ENCODE measurements around the gene ZBTB6. TPM values are rescaled to one million over a fixed set of nuclear protein-coding genes. Genes with fewer than 3 reads are reported as not detected.

The ZBTB6 gene
- total RNA-seq, 4 donors from 2014 or later = 6.5 to 12.9 (median 9.5) TPM

GRCh38 chr9:122950263-122950662 is 37.1 kb upstream of the ZBTB6 start:
- H3K4me1 ChIP-seq = peaks cover 28 to 95% (median 87%) of the 10 kb centered on the region in 4 donors
- WGBS = 85% methylated on average over 3 of the region's 3 CpGs
- intact Hi-C loops (cut with DNase I) = no loop called here

GRCh38 chr9:122949696-122950095 is 36.6 kb upstream of the ZBTB6 start:
- no peaks in the 10 kb centered on the region for H3K27me3 ChIP-seq
- TF ChIP-seq POLR2AphosphoS5 (IDR thresholded peaks at IDR 0.05) (no peak), EP300 (IDR thresholded peaks at IDR 0.05) (no peak), CTCF (IDR thresholded peaks at IDR 0.05) (no peak), POLR2A (IDR thresholded peaks at IDR 0.05; ENCODE audit: low read depth) (no peak)
- intact Hi-C loops (cut with DNase I) = loop anchor here (5.0 kb wide), 1 partner anchor 33 kb away; no protein-coding TSS in a partner anchor
- no peak overlapping the region for H3K4me3 ChIP-seq
- no peak overlapping the region for H3K27ac ChIP-seq (replicated peaks in 1 of 4)
- DNase-seq (ENCODE audit: extremely low spot score) = no peak
- peaks cover 29 to 95% (median 86%) of the 10 kb centered on the region in 4 donors for H3K4me1 ChIP-seq
- H3K36me3 ChIP-seq = no peaks in the 10 kb centered on the region
- H3K9me3 ChIP-seq = no peaks in the 10 kb centered on the region
- WGBS = 91% methylated on average over 1 of the region's 1 CpG

More at GRCh38 chr9:122950263-122950662, 37.1 kb upstream of the ZBTB6 start:
- Histone ChIP-seq H3K9me3 (no peaks in the 10 kb centered on the region), H3K27ac (replicated peaks in 1 of 4) (no peak overlapping the region), H3K4me3 (no peak overlapping the region), H3K27me3 (no peaks in the 10 kb centered on the region), H3K36me3 (no peaks in the 10 kb centered on the region)
- TF ChIP-seq POLR2A (IDR thresholded peaks at IDR 0.05; ENCODE audit: low read depth) (no peak), POLR2AphosphoS5 (IDR thresholded peaks at IDR 0.05) (no peak), CTCF (IDR thresholded peaks at IDR 0.05) (no peak), EP300 (IDR thresholded peaks at IDR 0.05) (no peak)
- DNase-seq (ENCODE audit: extremely low spot score) = no peak

GRCh38 chr9:122948313-122948712 is 35.2 kb upstream of the ZBTB6 start:
- peaks cover 23 to 94% (median 86%) of the 10 kb centered on the region in 4 donors for H3K4me1 ChIP-seq
- H3K27me3 ChIP-seq = no peaks in the 10 kb centered on the region
- no peak for TF ChIP-seq EP300 (IDR thresholded peaks at IDR 0.05)
- H3K4me3 ChIP-seq = no peak overlapping the region
- peaks cover 0 to 3% (median 0%) of the 10 kb centered on the region in 4 donors for H3K36me3 ChIP-seq
- intact Hi-C loops (cut with DNase I) = loop anchor here (5.0 kb wide), 1 partner anchor 34 kb away; no protein-coding TSS in a partner anchor
- H3K27ac ChIP-seq (replicated peaks in 1 of 4) = peak overlapping the region; percentile 34 to 98 (median 54)
- no peaks in the 10 kb centered on the region for H3K9me3 ChIP-seq
- 82% methylated on average over 3 of the region's 3 CpGs for WGBS
- DNase-seq (ENCODE audit: extremely low spot score) = no peak

GRCh38 chr9:122946461-122947005 is 33.4 kb upstream of the ZBTB6 start:
- 38% methylated on average over 1 of the region's 1 CpG for WGBS
- no peak for DNase-seq (ENCODE audit: extremely low spot score)
- Histone ChIP-seq H3K27ac (replicated peaks in 1 of 4) (peak overlapping the region in 3 of 4 donors; percentile 71 to 98 (median 95)), H3K27me3 (no peaks in the 10 kb centered on the region), H3K4me1 (peaks cover 29 to 94% (median 88%) of the 10 kb centered on the region in 4 donors), H3K9me3 (no peaks in the 10 kb centered on the region), H3K36me3 (peaks cover 0 to 3% (median 0%) of the 10 kb centered on the region in 4 donors), H3K4me3 (no peak overlapping the region)
- TF ChIP-seq POLR2A (IDR thresholded peaks at IDR 0.05; ENCODE audit: low read depth) = no peak
- TF ChIP-seq EP300 (IDR thresholded peaks at IDR 0.05) = no peak
- no peak for TF ChIP-seq CTCF (IDR thresholded peaks at IDR 0.05)
- TF ChIP-seq POLR2AphosphoS5 (IDR thresholded peaks at IDR 0.05) = no peak
- intact Hi-C loops (cut with DNase I) = loop anchor here (5.0 kb wide), 1 partner anchor 36 kb away; no protein-coding TSS in a partner anchor

- no peaks in the 10 kb centered on the region for H3K9me3 ChIP-seq
- TF ChIP-seq CTCF (IDR thresholded peaks at IDR 0.05) (no peak), EP300 (IDR thresholded peaks at IDR 0.05) (no peak), POLR2A (IDR thresholded peaks at IDR 0.05; ENCODE audit: low read depth) (no peak), POLR2AphosphoS5 (IDR thresholded peaks at IDR 0.05) (no peak)
- DNase-seq (ENCODE audit: extremely low spot score) = no peak
- intact Hi-C loops (cut with DNase I) = loop anchor here (5.0 kb wide), 1 partner anchor 37 kb away; no protein-coding TSS in a partner anchor
- H3K4me1 ChIP-seq = peaks cover 30 to 88% (median 80%) of the 10 kb centered on the region in 4 donors
- peak overlapping the region; percentile 71 to 98 (median 95) for H3K27ac ChIP-seq (replicated peaks in 1 of 4)
- H3K36me3 ChIP-seq = peaks cover 0 to 3% (median 0%) of the 10 kb centered on the region in 4 donors
- WGBS = 39% methylated on average over 4 of the region's 4 CpGs
- H3K27me3 ChIP-seq = no peaks in the 10 kb centered on the region
- H3K4me3 ChIP-seq = no peak overlapping the region
Observed at GRCh38 chr9:122944960-122945888, 32.1 kb upstream of the ZBTB6 start.

All from esophagus muscularis mucosa (tissue), 4 donors.